GM19467 (cell line): ENCODE measurements around the gene PHLDA1.
A peak's percentile ranks its signal among the peaks of the same experiment; 100 is the strongest.
"Not testable (repeated sequence)": the region's sequence is repeated elsewhere in the genome, so short reads cannot be mapped to it uniquely, and the experiment has no call there.

Experiments used
- ATAC-seq: cut with Tn5 transposase; IDR thresholded peaks from one replicate; pipeline ENCODE4 v1.9.1; 2021; ENCODE audit warnings: mild to moderate bottlenecking, moderate library complexity; ENCODE audit not compliant: unreplicated experiment

PHLDA1 gene

DNA sequence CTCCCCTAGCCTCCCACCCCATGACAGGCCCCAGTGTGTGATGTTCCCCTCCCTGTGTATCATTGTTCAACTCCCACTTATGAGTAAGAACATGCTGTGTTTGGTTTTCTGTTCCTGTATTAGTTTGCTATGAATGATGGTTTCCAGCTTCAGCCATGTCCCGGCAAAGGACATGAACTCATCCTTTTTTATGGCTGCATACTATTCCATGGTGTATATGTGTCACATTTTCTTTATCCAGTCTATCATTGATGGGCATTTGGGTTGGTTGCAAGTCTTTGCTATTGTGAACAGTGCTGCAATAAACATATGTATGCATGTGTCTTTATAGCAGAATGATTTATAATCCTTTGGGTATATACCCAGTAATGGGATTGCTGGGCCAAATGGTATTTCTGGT is 43.9 kb downstream of the PHLDA1 start:
- ATAC-seq: not testable (repeated sequence)

DNA sequence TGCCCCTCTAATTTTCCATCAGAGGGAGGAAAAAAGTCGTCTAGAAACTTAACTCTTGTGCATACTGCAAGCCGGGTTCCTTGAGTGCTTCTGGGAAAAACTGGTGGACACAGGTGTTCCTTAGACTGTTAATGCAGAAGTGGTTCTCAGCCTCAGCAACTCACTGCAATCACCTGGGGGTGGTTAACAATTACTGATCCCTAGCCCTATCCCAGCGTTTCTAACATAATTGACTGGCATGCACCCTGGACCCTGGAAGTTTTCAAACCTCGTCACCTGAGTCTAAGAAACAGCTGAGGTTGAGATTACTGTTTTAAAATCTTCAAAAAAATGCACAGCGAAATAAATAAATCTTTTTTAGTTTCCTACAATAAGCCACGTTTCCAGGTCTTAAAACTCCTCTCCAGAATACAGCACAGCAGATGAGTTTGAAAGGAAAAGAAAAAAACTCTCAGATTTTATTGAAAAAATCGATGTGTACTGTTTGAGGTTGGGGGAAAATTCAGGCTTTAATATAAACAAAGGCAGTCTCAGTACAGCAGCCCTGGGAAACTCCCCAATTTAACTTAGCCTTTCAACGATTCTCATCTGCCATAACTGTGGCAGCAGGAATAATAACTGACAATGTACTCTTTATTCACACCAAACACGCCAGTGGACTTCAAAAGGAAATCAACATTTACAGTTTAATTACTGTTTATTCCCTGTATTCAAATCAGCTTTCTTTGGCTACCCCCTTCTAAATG is 45.4 kb downstream of the PHLDA1 start:
- no peak for ATAC-seq

DNA sequence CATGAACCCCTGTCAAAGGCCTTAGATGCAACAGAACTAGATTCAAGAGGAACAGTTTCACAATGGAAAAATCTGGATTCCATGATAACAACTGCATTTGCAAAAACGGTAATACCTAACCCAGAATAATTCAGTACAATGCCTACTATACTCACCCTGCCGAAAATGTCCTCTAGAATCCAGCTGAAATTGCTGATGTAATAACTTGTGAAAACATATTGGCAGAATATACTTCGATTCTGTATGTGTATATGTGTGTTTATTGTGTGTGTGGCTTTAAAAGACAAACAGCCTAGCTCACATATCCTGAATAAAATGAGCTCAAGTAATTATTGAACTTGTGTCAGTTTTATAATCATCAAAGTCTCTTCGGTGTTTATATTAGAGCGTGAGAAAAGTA is 46.0 kb downstream of the PHLDA1 start:
- ATAC-seq: no peak

DNA sequence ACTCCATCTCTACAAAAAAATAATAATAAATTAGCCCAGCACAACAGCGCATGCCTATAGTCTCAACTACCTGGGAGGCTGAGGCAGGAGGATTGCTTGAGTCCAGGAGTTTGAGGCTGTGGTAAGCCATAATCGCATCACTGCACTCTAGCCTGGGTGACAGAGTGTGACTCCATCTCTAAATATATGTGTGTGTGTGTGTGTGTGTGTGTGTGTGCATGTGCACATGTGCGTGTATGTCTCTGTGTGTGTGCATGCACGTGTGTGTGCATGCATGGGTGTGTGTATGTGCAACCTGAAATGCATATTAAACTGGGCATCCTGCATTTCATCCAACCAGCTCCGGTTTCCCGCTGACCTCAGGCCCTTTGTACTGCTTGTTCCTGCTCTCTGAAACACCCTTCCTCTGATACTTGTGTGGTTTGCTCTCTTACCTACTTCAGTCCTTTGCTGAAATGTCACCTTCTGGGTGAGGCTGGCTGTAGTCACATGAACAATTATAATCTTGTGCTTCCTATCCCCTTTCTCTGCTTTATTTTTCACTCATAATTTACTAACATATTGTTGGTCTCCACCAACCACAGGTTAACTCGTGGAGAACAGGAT is 46.9 kb downstream of the PHLDA1 start:
- ATAC-seq: no peak

DNA sequence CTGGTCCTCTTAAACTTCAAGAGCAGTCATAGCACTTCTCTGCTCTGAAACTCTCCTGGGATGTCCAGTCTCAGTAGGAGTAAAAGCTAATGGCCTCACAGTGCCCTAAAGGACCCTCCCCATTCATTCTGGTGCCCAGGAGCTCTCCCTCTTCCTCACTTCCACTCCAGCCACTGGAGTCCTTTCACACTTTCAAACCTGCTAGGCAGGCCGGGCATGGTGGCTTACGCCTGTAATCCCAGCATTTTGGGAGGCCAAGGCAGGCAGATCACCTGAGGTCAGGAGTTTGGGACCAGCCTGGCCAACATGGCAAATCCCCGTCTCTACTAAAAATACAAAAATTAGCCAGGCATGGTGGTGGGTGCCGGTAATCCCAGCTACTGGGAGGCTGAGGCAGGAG is 47.7 kb downstream of the PHLDA1 start:
- ATAC-seq: not testable (repeated sequence)

DNA sequence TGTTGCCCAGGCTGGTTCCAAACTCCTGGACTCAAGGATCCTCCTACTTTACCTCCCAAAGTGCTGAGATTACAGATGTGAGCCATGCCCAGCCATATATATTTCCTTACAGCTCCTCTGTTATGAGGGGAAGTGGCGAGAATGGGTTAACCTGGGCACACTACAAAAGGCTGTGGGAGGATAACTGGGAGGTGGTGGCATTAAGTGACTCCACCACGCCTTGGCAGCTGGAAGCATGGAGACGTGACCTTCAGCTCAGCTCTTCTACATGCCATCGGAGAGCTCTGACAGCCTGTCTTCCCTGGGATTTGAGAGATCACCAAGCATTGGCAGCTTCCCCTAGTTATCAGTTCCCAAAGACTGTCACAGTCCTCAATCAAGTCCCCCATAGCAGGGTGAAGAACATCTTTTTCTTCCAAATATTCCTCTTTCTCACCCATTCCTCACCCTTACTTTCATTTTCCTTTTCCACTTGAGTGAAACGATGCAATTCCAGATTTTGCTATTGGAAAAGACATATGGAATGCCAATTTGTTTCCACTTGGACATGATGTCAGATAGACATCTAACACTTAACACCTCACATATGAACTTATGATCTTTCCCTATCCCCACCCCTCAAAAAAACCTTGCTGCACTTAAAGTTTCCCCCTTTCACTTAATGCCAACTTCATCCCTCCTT is 48.5 kb downstream of the PHLDA1 start:
- no peak for ATAC-seq

DNA sequence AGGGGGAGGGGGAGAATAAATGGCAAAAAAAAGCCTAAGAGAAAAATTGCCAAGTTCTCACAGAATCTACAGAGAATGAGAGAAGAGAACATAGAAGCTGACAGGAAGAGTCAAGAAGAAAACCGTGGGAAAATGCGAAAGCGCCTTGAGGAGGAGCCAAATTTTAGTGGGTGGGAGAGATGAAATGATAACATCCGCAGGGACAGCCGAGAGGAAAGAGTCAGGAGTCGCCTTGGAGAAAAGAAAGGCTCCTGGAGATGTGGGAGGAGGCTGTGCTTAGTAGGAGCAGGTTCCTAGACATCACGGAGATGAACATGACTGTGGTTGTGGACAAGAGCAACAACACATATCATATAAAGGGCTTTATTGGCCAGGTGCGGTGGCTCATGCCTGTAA is 49.4 kb downstream of the PHLDA1 start:
- no peak for ATAC-seq

DNA sequence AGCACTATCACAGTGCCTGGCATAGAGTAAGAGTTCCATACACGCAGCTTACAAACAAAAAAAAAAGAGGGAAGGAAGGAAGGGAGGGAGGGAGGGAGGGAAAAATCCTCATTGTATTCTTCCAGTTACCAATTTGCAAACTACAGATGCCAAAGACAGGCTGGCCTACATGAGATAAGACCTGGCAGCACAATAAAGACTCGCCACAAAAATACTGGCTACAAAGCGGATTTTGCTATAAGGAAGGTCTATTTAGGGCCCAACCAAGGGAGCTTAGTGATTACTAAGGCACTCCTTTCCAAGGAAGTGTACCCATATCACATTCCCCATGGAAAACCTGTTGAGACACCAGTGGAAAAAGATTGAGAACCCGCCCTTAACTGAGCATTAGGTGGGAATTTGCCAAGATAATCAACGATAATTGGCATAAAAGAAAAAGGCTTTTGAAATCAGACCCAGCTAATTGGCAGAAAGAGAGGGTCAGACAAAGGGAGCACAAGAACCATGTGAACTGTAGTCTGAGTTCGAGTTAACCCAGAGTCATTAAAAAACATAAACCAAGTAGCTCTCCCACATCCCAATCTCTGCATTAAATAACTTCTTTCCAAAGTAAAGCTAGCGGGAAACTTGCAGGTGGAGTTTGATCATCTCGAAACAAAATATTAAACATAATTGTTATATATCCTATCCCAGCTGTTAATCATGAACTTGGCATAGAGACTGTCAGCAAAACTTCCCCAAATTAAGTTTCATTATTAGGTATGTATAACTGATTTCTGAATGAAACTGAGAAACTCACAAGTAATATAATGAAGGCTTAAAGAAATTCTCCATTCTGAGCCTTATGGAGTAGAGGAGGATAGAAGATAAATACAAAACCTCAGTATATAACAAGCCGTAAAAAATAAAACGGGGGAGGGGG is 50.1 kb downstream of the PHLDA1 start:
- peak; percentile 39 for ATAC-seq

DNA sequence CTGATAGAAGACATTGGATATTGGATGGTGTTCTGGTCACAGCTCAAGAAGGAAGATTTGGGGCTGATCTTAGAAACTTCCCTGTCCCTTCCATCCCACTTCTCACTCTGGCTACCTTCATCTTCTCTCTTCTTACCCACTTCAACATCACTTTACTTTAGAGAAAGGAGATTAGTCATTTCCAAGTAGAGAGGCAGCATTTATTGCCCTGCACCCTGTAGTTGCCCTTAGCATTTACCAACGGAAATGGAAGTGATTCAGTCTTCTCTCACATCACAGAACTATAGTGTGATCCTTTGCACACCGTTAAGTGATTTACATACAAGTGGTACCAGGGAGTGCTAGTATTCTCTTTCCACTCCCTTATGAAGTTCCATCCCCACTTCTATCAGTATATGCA is 52.4 kb downstream of the PHLDA1 start:
- no peak for ATAC-seq

DNA sequence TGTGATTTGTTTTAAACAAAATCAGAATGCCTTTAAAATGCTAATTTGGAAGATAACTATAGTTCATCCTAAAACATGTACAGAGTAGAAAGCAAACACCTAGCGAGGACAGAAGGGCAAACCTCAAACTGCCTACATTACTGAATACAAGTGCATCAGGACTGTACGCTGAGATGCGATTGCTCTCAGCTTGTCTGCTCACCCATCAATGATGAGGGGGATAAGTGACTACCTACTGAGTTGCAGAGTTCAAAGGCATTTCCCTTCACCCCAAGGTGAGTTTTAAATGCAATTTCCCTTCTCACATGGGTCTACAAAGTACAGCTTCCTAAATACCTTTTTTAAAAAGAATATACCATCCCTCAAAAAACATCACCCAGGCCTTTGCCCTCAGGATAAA is 52.9 kb downstream of the PHLDA1 start:
- no peak for ATAC-seq

DNA sequence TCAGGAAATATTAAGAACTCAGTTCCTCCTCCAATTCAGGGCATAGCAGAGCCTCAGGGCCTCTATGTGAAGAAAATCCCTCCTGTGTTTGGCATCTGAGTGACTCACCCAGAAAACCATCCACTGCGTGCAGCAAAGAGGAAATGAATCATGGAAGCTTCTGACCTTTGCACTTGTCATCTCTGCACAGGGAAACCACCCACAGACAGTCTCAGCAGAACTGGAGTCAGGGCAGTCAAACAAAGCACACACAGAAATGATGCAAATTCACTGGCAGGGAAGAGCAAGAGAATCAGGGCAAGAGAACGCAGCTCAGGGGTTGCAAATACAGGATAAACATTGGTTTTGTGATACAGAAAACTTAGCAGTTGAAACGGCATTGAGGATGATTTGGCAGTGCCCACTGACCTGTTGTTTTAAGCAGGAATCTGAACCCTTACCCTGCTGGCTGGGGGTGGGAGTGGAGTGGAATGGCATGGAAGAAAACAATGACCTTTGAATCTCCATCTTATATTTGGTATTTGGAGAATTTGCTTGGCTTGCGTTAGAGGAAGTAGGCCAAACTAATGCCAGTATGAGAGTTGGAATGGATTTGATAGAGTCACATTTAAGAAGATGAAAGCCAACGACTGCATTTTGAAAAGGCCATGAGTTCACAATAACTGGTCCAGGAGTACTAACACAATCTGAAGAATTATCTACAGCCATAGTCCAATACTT is 53.5 kb downstream of the PHLDA1 start:
- ATAC-seq: peak; percentile 94

DNA sequence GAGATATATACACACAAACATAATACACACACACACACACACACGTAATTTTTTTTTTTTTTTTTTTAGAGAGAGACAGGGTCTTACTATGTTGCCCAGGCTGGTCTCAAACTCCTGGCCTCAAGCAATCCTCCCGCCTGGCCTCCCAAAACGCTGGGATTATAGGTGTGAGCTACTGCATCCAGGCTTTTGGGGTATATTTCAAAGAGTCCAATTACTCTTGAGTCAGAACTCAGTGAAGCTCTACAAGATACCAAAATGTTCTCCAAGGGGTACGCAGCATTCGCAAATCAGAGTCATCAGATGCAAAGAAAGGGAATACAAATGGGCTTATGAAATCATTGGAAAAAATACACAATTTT is 54.0 kb downstream of the PHLDA1 start:
- peak; percentile 4 for ATAC-seq

DNA sequence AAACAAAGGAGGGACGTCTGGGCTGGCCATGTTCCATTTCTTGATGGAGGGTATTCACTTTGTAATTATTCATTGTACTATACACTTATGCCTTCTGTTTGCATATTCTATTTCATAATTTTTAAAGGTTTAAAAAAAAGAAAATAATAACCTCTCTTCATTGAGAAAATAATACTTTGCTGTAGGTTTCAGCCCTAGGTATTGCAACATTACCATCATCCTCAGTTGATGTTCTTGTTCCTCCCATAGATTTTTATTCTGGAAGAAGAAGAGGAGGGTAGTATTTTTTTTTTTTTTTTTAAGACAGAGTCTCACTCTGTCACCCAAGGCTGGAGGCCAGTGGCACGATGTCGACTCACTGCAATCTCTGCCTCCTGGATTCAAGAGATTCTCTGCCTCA is 54.7 kb downstream of the PHLDA1 start:
- no peak for ATAC-seq

DNA sequence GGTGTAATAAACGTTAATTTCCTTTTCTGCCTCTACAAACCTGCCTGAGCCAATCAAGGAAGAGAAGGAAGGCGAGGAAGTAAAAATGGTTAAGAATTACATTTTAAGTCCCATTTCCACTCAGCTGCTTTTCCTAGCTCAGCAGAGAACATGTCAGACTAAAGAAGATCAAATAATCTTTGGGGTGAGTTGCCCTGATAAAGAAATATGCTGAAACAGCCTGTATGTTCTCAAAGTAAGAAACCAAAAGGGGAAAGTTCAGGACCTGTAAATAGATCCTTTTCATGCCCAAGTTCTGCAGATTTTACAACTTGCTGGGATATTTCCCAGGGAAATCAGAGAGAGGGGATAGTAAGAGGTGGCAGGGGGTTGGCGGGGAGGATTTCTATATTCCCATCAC is 55.5 kb downstream of the PHLDA1 start:
- ATAC-seq: no peak

DNA sequence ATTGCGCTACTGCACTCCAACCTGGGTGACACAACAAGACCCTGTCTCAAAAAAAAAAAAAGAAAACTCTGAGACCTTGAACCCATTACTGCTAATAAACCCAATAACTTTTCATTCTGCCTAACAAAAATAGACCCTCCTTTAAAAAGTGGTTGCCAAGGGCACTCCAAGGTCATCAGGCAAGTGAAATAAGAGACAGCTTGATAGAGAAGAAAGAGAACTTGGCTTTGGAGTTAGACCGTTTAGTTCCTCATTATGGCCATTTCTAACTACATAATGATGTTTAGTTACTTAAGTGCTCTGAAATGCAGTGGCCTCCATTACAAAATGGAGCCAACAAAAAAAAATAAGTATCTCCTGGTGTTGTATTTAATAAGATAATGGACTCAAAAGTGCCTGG is 55.9 kb downstream of the PHLDA1 start:
- ATAC-seq: no peak
